Measurements from ENCODE around the gene VGLL4. TPM values are rescaled to one million over a fixed set of nuclear protein-coding genes. Genes with fewer than 3 reads are reported as not detected.

VGLL4 gene
- total and polyA plus RNA-seq, 5 donors from 2014 or later, result 8.5 to 16.3 (median 14.0) TPM

DNA sequence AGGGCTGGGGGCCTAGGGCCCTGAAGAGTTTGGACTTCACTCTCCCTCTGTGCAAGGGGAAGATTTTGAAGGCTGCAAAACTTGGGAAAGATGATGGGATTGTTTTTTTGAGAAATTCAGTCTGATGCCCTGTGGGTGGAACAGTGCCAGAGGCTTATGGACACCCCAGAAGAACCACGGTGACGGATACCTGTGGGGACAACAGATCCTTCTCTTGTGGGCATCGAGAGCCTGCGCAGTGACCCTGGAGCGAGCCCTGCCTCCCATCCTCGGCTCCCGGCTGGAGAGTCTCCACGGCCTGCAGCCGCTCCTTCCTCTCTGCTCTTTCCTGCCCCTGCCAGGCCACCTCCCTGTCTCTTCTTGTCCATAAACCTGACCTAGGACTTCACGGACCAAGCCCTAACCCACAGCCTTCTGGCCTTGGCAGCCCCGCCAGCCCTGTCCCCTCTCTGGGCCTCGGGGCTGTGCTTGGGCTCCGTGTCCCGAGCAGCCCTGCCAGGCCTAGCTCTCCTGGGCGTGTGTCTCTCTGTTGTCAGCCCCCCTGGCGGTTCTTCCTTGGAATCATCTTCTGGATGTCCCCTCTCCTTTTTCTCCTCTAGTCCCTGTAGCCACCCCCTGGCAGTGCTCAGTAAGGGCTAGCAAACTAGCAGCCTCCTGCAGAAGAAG lies 98.4 kb downstream of the VGLL4 start:
- Histone ChIP-seq H3K36me3 (ENCODE audit: control insufficient read depth, insufficient read depth, low read length) (no peaks in the 10 kb centered on the region), H3K4me3 (ENCODE audit: low read depth, low read length) (no peak overlapping the region), H3K4me1 (ENCODE audit: control insufficient read depth, insufficient read depth, low read length, poor library complexity, severe bottlenecking) (no peaks in the 10 kb centered on the region), H3K27me3 (ENCODE audit: control insufficient read depth, insufficient read depth, low read length) (no peaks in the 10 kb centered on the region), H3K9me3 (ENCODE audit: control insufficient read depth in 2 of 2, low read length in 2 of 2) (no peaks in the 10 kb centered on the region), H3K27ac (ENCODE audit: insufficient read depth, low read length, poor library complexity, severe bottlenecking) (no peak overlapping the region)
- peaks cover 6% of the 10 kb centered on the region for H3K36me3 Mint-ChIP-seq
- H3K9me3 Mint-ChIP-seq, result no peaks in the 10 kb centered on the region
- no peak for DNase-seq
- no peak overlapping the region for H3K4me3 Mint-ChIP-seq
- H3K4me1 Mint-ChIP-seq, result peaks cover 0 to 8% (median 2%) of the 10 kb centered on the region in 4 donors
- H3K27me3 Mint-ChIP-seq, result no peaks in the 10 kb centered on the region
- ATAC-seq (ENCODE audit: low read depth in 2 of 2), result no peak
- H3K27ac Mint-ChIP-seq, result peak overlapping the region in 1 of 3 donors; percentile 69

GRCh38 chr3:11544412-11545181 lies 99.1 kb downstream of the VGLL4 start:
- H3K27ac Mint-ChIP-seq, result no peak overlapping the region
- Histone ChIP-seq H3K4me3 (ENCODE audit: low read depth, low read length) (no peak overlapping the region), H3K4me1 (ENCODE audit: control insufficient read depth, insufficient read depth, low read length, poor library complexity, severe bottlenecking) (no peaks in the 10 kb centered on the region), H3K36me3 (ENCODE audit: control insufficient read depth, insufficient read depth, low read length) (no peaks in the 10 kb centered on the region), H3K9me3 (ENCODE audit: control insufficient read depth in 2 of 2, low read length in 2 of 2) (no peaks in the 10 kb centered on the region), H3K27me3 (ENCODE audit: control insufficient read depth, insufficient read depth, low read length) (no peaks in the 10 kb centered on the region), H3K27ac (ENCODE audit: insufficient read depth, low read length, poor library complexity, severe bottlenecking) (no peak overlapping the region)
- peaks cover 0 to 8% (median 2%) of the 10 kb centered on the region in 4 donors for H3K4me1 Mint-ChIP-seq
- DNase-seq, result no peak
- H3K36me3 Mint-ChIP-seq, result peaks cover 6% of the 10 kb centered on the region
- no peak overlapping the region for H3K4me3 Mint-ChIP-seq
- no peaks in the 10 kb centered on the region for H3K27me3 Mint-ChIP-seq
- no peak for ATAC-seq (ENCODE audit: low read depth in 2 of 2)
- H3K9me3 Mint-ChIP-seq, result no peaks in the 10 kb centered on the region

GRCh38 chr3:11543948-11544387 lies 99.7 kb downstream of the VGLL4 start:
- ATAC-seq (ENCODE audit: low read depth in 2 of 2), result no peak
- H3K27ac Mint-ChIP-seq, result peak overlapping the region in 1 of 3 donors; percentile 46

DNA sequence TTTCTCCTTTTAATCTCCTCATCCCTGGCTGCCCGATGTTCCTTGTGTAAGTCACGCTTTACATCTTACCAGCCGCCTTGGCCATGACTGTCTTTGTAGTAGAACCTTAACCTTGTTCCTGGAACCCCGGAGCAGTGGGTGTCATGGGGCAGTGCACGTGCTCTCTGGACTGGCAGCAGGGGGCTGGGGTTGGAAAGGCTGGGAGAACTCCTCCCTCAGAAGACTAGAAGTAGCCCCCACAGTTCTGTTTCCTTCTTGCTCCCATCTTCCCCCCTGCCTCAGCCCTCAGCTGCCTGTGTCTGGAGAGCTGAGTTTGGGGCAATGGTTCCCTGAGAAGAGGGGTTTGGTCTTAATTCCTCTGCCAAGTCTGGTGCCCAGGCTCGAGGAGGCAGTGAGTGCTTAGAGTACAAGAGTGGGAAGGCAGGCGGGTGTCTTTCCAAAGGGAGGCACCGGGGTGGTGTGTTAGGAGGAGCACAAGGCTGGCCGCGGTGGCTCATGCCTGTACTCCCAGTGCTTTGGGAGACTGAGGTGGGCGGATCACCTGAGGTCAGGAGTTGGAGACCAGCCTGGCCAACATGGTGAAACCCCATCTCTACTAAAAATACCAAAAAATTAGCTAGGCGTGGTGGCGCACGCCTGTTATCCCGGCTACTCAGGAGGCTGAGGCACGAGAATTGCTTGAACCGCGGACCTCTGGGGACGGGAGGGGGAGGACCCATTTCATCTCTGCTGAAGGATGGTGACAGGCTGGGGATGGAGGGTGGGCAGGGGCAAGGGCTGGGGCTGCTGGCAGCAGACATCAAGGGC lies 100.4 kb downstream of the VGLL4 start:
- no peaks in the 10 kb centered on the region for H3K27me3 ChIP-seq (ENCODE audit: control insufficient read depth, insufficient read depth, low read length)
- H3K27ac ChIP-seq (ENCODE audit: insufficient read depth, low read length, poor library complexity, severe bottlenecking), result no peak overlapping the region
- no peak for ATAC-seq (ENCODE audit: low read depth in 2 of 2)
- no peak overlapping the region for H3K4me3 Mint-ChIP-seq
- no peak overlapping the region for H3K27ac Mint-ChIP-seq
- H3K9me3 Mint-ChIP-seq, result no peaks in the 10 kb centered on the region
- no peak overlapping the region for H3K4me3 ChIP-seq (ENCODE audit: low read depth, low read length)
- H3K9me3 ChIP-seq (ENCODE audit: control insufficient read depth in 2 of 2, low read length in 2 of 2), result no peaks in the 10 kb centered on the region
- DNase-seq, result no peak
- peaks cover 0 to 2% (median under 1%) of the 10 kb centered on the region in 4 donors for H3K4me1 Mint-ChIP-seq
- H3K36me3 ChIP-seq (ENCODE audit: control insufficient read depth, insufficient read depth, low read length), result no peaks in the 10 kb centered on the region
- peaks cover 6% of the 10 kb centered on the region for H3K36me3 Mint-ChIP-seq
- H3K27me3 Mint-ChIP-seq, result no peaks in the 10 kb centered on the region
- H3K4me1 ChIP-seq (ENCODE audit: control insufficient read depth, insufficient read depth, low read length, poor library complexity, severe bottlenecking), result no peaks in the 10 kb centered on the region

More at GRCh38 chr3:11543948-11544387, 99.7 kb downstream of the VGLL4 start:
- Histone ChIP-seq H3K4me1 (ENCODE audit: control insufficient read depth, insufficient read depth, low read length, poor library complexity, severe bottlenecking) (no peaks in the 10 kb centered on the region), H3K4me3 (ENCODE audit: low read depth, low read length) (no peak overlapping the region), H3K27ac (ENCODE audit: insufficient read depth, low read length, poor library complexity, severe bottlenecking) (no peak overlapping the region), H3K36me3 (ENCODE audit: control insufficient read depth, insufficient read depth, low read length) (no peaks in the 10 kb centered on the region), H3K27me3 (ENCODE audit: control insufficient read depth, insufficient read depth, low read length) (no peaks in the 10 kb centered on the region), H3K9me3 (ENCODE audit: control insufficient read depth in 2 of 2, low read length in 2 of 2) (no peaks in the 10 kb centered on the region)
- Mint-ChIP-seq H3K4me1 (peaks cover 0 to 6% (median 1%) of the 10 kb centered on the region in 4 donors), H3K9me3 (no peaks in the 10 kb centered on the region), H3K27me3 (no peaks in the 10 kb centered on the region), H3K4me3 (no peak overlapping the region), H3K36me3 (peaks cover 6% of the 10 kb centered on the region)
- no peak for DNase-seq

DNA sequence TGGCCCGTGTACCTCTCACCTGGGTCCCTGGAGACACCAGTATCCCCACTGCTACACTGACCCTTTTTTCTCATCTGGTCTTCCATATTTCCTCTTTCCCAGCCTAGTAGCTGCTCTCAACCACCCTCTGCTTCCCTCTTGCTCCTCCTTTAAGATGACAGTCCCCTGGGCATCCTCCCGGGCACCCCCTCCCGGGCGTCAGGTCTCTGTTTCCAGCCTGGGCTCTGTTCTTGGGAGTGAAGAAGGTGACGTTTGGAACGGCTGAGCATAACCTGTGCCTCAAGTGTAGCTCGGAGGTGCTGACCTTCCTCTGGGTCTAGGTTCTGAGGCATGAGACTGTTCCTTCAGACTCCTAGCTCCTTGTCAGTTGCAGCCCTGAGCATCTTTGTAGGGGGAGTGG lies 101.2 kb downstream of the VGLL4 start:
- H3K36me3 ChIP-seq (ENCODE audit: control insufficient read depth, insufficient read depth, low read length), result no peaks in the 10 kb centered on the region
- peaks cover 6% of the 10 kb centered on the region for H3K36me3 Mint-ChIP-seq
- H3K27ac Mint-ChIP-seq, result no peak overlapping the region
- no peak overlapping the region for H3K4me3 Mint-ChIP-seq
- no peaks in the 10 kb centered on the region for H3K27me3 Mint-ChIP-seq
- H3K4me1 Mint-ChIP-seq, result peaks cover 0 to 2% (median 0%) of the 10 kb centered on the region in 4 donors
- H3K9me3 ChIP-seq (ENCODE audit: control insufficient read depth in 2 of 2, low read length in 2 of 2), result no peaks in the 10 kb centered on the region
- no peak overlapping the region for H3K27ac ChIP-seq (ENCODE audit: insufficient read depth, low read length, poor library complexity, severe bottlenecking)
- ATAC-seq (ENCODE audit: low read depth in 2 of 2) (no peak), DNase-seq (no peak)
- H3K9me3 Mint-ChIP-seq, result no peaks in the 10 kb centered on the region
- H3K27me3 ChIP-seq (ENCODE audit: control insufficient read depth, insufficient read depth, low read length), result no peaks in the 10 kb centered on the region
- no peaks in the 10 kb centered on the region for H3K4me1 ChIP-seq (ENCODE audit: control insufficient read depth, insufficient read depth, low read length, poor library complexity, severe bottlenecking)
- no peak overlapping the region for H3K4me3 ChIP-seq (ENCODE audit: low read depth, low read length)

DNA sequence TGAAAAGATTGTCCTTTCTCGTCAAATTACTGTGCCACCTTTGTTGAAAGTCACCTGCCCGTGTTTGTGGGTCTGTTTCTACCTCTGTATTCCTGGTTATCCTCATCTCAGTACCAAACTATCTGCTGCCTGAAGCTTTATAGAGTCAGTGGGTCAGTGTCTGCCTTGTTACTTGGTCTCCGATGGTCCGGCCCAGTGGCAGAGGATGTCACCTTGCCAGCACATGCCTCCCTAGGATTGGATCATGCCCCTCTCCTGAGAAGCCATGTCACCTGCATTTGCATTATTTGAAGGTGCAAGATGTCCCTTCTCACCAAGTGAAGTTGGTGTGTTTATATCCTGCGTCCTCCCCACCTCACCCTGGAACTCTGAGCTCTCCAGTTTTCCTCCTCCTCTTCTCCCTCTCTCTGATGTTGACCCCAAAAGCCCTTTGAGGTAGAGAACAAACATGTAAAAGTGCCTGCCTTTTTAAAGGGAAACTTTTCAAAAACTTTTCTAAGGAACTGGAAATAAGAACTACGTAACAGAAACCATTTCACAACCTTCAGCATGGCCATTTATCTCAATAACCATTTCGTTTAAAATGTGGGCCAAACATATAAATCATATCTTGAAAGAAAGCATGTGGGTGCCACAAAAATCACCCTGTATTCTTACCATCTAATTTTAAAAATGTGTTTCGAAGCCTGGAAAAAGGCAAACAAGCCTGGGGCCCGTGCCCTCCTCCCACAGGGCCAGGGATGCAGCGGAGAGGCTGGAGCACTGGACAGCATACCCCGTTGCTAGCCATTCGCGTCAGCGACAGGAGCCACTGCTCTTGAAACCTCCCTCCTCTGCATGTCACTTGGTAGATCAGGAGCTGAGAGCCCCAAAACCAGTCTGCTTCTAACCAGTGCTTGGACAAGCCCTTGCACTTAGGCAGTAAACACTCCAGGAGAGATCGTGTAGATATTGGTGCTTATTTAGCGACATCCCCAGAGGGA lies 102.1 kb downstream of the VGLL4 start:
- Mint-ChIP-seq H3K27ac (peak overlapping the region in 1 of 3 donors; percentile 7), H3K9me3 (peaks cover 0 to 2% (median 0%) of the 10 kb centered on the region in 7 donors), H3K36me3 (peaks cover 6% of the 10 kb centered on the region), H3K4me1 (peaks cover 0 to 4% (median 0%) of the 10 kb centered on the region in 4 donors), H3K27me3 (no peaks in the 10 kb centered on the region), H3K4me3 (no peak overlapping the region)
- Histone ChIP-seq H3K36me3 (ENCODE audit: control insufficient read depth, insufficient read depth, low read length) (no peaks in the 10 kb centered on the region), H3K4me3 (ENCODE audit: low read depth, low read length) (no peak overlapping the region), H3K27me3 (ENCODE audit: control insufficient read depth, insufficient read depth, low read length) (no peaks in the 10 kb centered on the region), H3K27ac (ENCODE audit: insufficient read depth, low read length, poor library complexity, severe bottlenecking) (no peak overlapping the region), H3K4me1 (ENCODE audit: control insufficient read depth, insufficient read depth, low read length, poor library complexity, severe bottlenecking) (no peaks in the 10 kb centered on the region), H3K9me3 (ENCODE audit: control insufficient read depth in 2 of 2, low read length in 2 of 2) (no peaks in the 10 kb centered on the region)
- no peak for ATAC-seq (ENCODE audit: low read depth in 2 of 2)
- no peak for DNase-seq

DNA sequence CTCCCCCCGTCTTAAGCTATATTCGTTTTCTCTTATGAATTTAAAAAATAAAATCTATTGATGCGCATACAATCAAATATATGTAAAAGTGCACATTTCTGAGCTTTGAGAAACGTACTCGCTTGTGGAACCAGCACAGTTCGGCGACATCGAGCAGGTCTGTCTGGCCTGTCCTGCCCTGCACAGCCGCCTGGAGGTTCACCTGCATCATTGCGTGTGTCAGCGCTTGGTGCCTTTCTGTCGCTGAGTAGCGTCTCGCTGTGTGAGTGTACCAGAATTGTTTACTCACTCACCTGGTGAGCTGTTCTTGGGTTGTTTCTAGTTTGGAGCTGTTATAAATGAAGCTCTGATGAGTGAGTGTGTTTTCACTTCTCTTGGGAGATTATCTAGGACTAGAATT lies 104.0 kb downstream of the VGLL4 start:
- Mint-ChIP-seq H3K4me3 (no peak overlapping the region), H3K9me3 (peaks cover 0 to 2% (median 0%) of the 10 kb centered on the region in 7 donors), H3K27me3 (no peaks in the 10 kb centered on the region), H3K27ac (peak overlapping the region in 1 of 3 donors; percentile 20), H3K4me1 (peaks cover 0 to 4% (median 0%) of the 10 kb centered on the region in 4 donors), H3K36me3 (peaks cover 6% of the 10 kb centered on the region)
- no peaks in the 10 kb centered on the region for H3K27me3 ChIP-seq (ENCODE audit: control insufficient read depth, insufficient read depth, low read length)
- H3K4me1 ChIP-seq (ENCODE audit: control insufficient read depth, insufficient read depth, low read length, poor library complexity, severe bottlenecking), result no peaks in the 10 kb centered on the region
- no peak overlapping the region for H3K27ac ChIP-seq (ENCODE audit: insufficient read depth, low read length, poor library complexity, severe bottlenecking)
- DNase-seq, result no peak
- no peaks in the 10 kb centered on the region for H3K36me3 ChIP-seq (ENCODE audit: control insufficient read depth, insufficient read depth, low read length)
- H3K4me3 ChIP-seq (ENCODE audit: low read depth, low read length), result no peak overlapping the region
- no peak for ATAC-seq (ENCODE audit: low read depth in 2 of 2)
- no peaks in the 10 kb centered on the region for H3K9me3 ChIP-seq (ENCODE audit: control insufficient read depth in 2 of 2, low read length in 2 of 2)

All from CD4-positive, CD25-positive, alpha-beta regulatory T cell (primary cell).